Inferior parietal cortex (tissue), 1 donor: ENCODE data around the gene DDIT4L.
"Not testable (repeated sequence)": the region's sequence is repeated elsewhere in the genome, so short reads cannot be mapped to it uniquely, and the experiment has no call there.

Source experiments
- DNase-seq: peaks from one replicate; pipeline ENCODE4 v3.0.0-alpha.2; 2016; ENCODE audit errors: extremely low spot score

DDIT4L gene

GRCh38 chr4:100189820-100190642 lies at the start of gene DDIT4L:
TSS of gene DDIT4L (minus strand) at chr4:100190468. CDS start at chr4:100189983, 485 bp downstream.
- DNase-seq = no peak

GRCh38 chr4:100240008-100240407 lies 49.7 kb upstream of the DDIT4L start:
- no peak for DNase-seq

GRCh38 chr4:100224721-100225120 lies 34.5 kb upstream of the DDIT4L start:
- no peak for DNase-seq

- no peak for DNase-seq
These were observed 33.9 kb upstream of the DDIT4L start for GRCh38 chr4:100224160-100224559.

- DNase-seq = no peak
These were observed 18.7 kb upstream of the DDIT4L start for GRCh38 chr4:100208964-100209363.

GRCh38 chr4:100208459-100208858 lies 18.2 kb upstream of the DDIT4L start:
- DNase-seq = no peak

GRCh38 chr4:100206850-100207249 lies 16.6 kb upstream of the DDIT4L start:
- no peak for DNase-seq

- DNase-seq = no peak
These were observed 7.8 kb upstream of the DDIT4L start for GRCh38 chr4:100198061-100198460.

- DNase-seq = not testable (repeated sequence)
These were observed 6.3 kb upstream of the DDIT4L start for GRCh38 chr4:100196388-100197071.

- DNase-seq = no peak
These were observed 654 bp upstream of the DDIT4L start for GRCh38 chr4:100190643-100191600.

- no peak for DNase-seq
These were observed 1.4 kb downstream of the DDIT4L start for GRCh38 chr4:100188829-100189228.

GRCh38 chr4:100187781-100188180 lies 2.5 kb downstream of the DDIT4L start:
- no peak for DNase-seq

GRCh38 chr4:100184787-100185186 lies 5.5 kb downstream of the DDIT4L start:
- DNase-seq = no peak

GRCh38 chr4:100177855-100178254 lies 12.4 kb downstream of the DDIT4L start:
- DNase-seq = no peak

- no peak for DNase-seq
These were observed 13.1 kb downstream of the DDIT4L start for GRCh38 chr4:100177126-100177525.

GRCh38 chr4:100175858-100176257 lies 14.4 kb downstream of the DDIT4L start:
- DNase-seq = no peak

GRCh38 chr4:100174985-100175383 lies 15.3 kb downstream of the DDIT4L start:
- no peak for DNase-seq

- no peak for DNase-seq
These were observed 19.3 kb downstream of the DDIT4L start for GRCh38 chr4:100170986-100171385.

GRCh38 chr4:100169491-100170485 lies 20.5 kb downstream of the DDIT4L start:
- DNase-seq = no peak

- DNase-seq = no peak
These were observed 21.7 kb downstream of the DDIT4L start for GRCh38 chr4:100168521-100168920.
